C4-2B (cell line): ENCODE measurements around the gene ITGBL1.

Experiments used
- ZFX ChIP-seq: fragments of 450-650 bp; IDR thresholded peaks from 2 replicates; pipeline ENCODE4 v1.6.1; 2017
- TF ChIP-seq, protein P1 (sequence below): fragments of 450-650 bp; conservative IDR thresholded peaks from 2 replicates; pipeline ENCODE4 v1.5.1; 2017; ENCODE audit warnings: mild to moderate bottlenecking

- TF ChIP-seq, protein P1, sequence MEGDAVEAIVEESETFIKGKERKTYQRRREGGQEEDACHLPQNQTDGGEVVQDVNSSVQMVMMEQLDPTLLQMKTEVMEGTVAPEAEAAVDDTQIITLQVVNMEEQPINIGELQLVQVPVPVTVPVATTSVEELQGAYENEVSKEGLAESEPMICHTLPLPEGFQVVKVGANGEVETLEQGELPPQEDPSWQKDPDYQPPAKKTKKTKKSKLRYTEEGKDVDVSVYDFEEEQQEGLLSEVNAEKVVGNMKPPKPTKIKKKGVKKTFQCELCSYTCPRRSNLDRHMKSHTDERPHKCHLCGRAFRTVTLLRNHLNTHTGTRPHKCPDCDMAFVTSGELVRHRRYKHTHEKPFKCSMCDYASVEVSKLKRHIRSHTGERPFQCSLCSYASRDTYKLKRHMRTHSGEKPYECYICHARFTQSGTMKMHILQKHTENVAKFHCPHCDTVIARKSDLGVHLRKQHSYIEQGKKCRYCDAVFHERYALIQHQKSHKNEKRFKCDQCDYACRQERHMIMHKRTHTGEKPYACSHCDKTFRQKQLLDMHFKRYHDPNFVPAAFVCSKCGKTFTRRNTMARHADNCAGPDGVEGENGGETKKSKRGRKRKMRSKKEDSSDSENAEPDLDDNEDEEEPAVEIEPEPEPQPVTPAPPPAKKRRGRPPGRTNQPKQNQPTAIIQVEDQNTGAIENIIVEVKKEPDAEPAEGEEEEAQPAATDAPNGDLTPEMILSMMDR = no peak
- TF ChIP-seq ZFX = no peak
Observed at GRCh38 chr13:101707659-101708058, 255.2 kb downstream of the ITGBL1 start.
